T-helper 22 cell (primary cell): ENCODE data around the gene ARL6IP5.

Experiments used
- DNase-seq: peaks from one replicate; pipeline ENCODE4 v3.0.0-alpha.2; 2020; ENCODE audit warnings: low read depth

ARL6IP5 gene

GRCh38 chr3:69085833-69086722, 1.3 kb downstream of the ARL6IP5 start:
- DNase-seq = peak; percentile 46

- no peak for DNase-seq
Observed at GRCh38 chr3:69087030-69087791, 2.5 kb downstream of the ARL6IP5 start.

- no peak for DNase-seq
Observed at GRCh38 chr3:69088063-69088462, 3.3 kb downstream of the ARL6IP5 start.

- no peak for DNase-seq
Observed at GRCh38 chr3:69090021-69090420, 5.3 kb downstream of the ARL6IP5 start.

GRCh38 chr3:69091389-69092029, 6.8 kb downstream of the ARL6IP5 start:
- no peak for DNase-seq

- DNase-seq = no peak
Observed at GRCh38 chr3:69092030-69092516, 7.3 kb downstream of the ARL6IP5 start.

GRCh38 chr3:69094467-69095205, 9.9 kb downstream of the ARL6IP5 start:
- DNase-seq = no peak

GRCh38 chr3:69095636-69096035, 10.9 kb downstream of the ARL6IP5 start:
- DNase-seq = no peak

- no peak for DNase-seq
Observed at GRCh38 chr3:69096299-69096698, 11.6 kb downstream of the ARL6IP5 start.

GRCh38 chr3:69097407-69098086, 12.8 kb downstream of the ARL6IP5 start:
- DNase-seq = no peak

- DNase-seq = no peak
Observed at GRCh38 chr3:69099576-69099975, 14.8 kb downstream of the ARL6IP5 start.

GRCh38 chr3:69102384-69102783, 17.6 kb downstream of the ARL6IP5 start:
- DNase-seq = no peak

GRCh38 chr3:69103123-69103522, 18.4 kb downstream of the ARL6IP5 start:
- DNase-seq = no peak

GRCh38 chr3:69104586-69104985, 19.8 kb downstream of the ARL6IP5 start:
- DNase-seq = no peak

- DNase-seq = no peak
Observed at GRCh38 chr3:69105320-69105719, 20.6 kb downstream of the ARL6IP5 start.

- DNase-seq = no peak
Observed at GRCh38 chr3:69107841-69108240, 23.1 kb downstream of the ARL6IP5 start.

- no peak for DNase-seq
Observed at GRCh38 chr3:69108811-69109210, 24.1 kb downstream of the ARL6IP5 start.

- no peak for DNase-seq
Observed at GRCh38 chr3:69110941-69111546, 26.3 kb downstream of the ARL6IP5 start.

- no peak for DNase-seq
Observed at GRCh38 chr3:69113536-69113935, 28.8 kb downstream of the ARL6IP5 start.

- DNase-seq = no peak
Observed at GRCh38 chr3:69115731-69116130, 31.0 kb downstream of the ARL6IP5 start.

GRCh38 chr3:69116162-69116561, 31.4 kb downstream of the ARL6IP5 start:
- DNase-seq = no peak
